GM15510 (cell line): ENCODE results near the gene SAMD8.

Experiments
- POLR2A ChIP-seq: IDR thresholded peaks from 3 replicates; pipeline ENCODE4 v1.6.1; 2011; ENCODE audit warnings: borderline replicate concordance; ENCODE audit not compliant: insufficient read length; ENCODE audit errors: extremely low read depth

Gene SAMD8

GRCh38 chr10:75099952-75100763, 11.3 kb upstream of the SAMD8 start:
- TF ChIP-seq POLR2A = no peak

GRCh38 chr10:75100764-75101291, 10.6 kb upstream of the SAMD8 start:
- no peak for TF ChIP-seq POLR2A

DNA sequence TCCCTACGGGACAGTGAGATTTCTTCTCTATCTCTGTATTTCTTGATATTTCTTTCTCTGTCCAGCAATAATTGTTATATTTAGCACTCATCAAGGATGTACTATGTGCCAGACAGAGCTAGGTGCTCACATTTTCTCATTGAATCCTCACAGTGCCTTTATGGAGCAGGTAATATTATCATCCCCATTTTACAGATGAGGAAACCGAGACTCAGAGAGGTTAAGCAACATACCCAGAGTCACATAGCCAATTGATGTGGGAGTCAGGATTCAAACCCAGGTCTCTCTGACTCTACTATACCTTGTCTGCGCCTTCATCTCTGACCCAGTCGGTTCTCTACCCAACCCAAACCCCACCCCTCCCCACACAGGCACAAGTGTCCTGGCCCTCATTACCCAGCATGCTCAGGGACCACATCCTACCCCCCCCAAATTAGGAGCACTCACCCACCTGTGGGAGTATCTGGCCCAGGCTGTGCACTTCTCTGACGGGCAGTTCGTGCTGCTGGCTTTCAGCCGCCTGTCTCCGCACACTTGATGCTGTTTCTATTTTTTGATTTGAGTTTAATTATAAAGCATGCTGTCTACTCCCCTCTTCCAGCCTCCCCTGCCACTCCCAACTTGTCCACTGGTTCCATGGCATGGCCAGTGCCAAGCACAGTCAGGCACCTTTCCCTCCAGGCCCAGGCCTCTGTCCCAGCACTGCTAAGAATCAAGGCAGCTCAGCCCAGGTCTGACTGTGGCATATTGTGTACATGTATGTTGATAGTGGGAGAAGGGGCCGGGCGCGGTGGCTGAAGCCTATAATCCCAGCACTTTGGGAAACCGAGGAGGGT, 9.8 kb upstream of the SAMD8 start:
- TF ChIP-seq POLR2A = no peak

DNA sequence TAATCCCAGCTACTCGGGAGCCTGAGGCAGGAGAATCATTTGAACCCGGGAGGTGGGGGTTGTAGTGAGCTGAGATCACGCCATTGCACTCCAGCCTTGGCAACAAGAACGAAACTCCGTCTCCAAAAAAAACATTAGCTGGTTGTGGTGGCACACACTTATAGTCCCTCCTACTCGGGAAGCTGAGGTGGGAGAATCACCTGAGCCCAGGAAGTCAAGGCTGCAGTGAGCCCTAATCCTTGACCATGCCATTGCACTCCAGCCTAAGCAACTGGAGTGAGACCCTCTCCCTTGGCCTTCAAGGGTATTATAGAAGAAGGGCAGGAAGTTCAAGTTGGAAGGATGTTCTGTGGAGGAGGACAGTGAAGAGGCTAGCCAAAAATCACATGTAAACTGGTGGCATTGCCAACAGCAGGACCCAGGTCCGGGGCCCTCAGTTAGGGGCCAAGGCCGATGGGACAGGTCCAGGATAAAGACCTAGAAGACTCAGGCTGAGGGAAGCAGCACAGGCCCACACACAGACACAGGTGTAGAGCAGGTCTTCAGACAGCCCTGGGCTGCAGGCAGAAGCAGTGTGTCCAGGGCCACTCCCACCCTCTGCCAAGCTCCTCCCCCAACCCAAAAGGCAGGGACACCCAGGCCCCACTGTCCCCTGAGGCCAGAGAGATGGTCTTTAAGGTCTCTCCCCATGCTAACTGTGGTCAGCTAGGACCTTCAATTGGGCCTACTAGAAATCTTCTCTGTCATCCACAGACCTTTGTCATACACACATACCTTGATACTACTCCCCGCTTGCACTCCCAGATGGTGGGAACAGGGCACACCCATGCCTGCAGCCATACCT, 8.4 kb upstream of the SAMD8 start:
- no peak for TF ChIP-seq POLR2A

DNA sequence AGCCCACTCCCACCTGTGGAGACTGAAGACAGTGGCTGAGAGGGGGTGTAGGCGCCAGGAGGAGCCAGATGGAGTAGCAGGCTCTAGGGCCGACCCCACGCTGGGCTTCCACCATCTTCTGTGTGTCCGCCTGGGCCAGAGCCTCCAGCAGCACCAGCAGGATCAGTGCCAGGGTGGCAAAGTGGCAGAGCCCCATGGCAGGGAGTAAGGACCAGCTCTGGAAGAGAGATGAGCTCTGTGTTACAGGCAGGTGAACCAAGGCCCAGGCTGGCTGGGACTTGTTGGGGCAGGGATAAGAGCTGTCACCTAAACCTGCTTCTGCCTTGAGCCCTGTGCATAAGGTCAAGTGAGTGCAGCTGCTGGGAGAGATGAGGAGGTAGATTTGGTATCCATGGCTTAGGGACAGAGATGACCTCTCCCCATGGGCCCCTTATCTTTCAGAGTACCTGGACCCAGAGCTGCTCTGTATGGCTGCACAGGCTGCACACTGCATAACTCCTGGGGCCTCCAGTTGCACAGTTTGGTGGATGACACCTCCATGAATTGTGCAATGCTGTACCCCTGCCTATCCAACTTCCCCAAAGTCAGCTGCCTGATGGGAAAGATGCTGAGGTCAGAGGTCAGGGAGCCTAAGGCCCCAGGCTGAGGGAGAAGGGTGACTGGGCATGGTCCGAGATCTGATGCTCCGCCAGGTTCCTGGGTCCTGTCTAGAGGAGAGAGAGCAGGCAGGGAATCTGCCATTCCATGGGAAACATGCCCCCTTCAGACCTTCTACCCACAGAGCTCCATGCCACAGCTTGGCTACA, 7.4 kb upstream of the SAMD8 start:
- no peak for TF ChIP-seq POLR2A

GRCh38 chr10:75104842-75105241, 6.6 kb upstream of the SAMD8 start:
- TF ChIP-seq POLR2A = no peak

DNA sequence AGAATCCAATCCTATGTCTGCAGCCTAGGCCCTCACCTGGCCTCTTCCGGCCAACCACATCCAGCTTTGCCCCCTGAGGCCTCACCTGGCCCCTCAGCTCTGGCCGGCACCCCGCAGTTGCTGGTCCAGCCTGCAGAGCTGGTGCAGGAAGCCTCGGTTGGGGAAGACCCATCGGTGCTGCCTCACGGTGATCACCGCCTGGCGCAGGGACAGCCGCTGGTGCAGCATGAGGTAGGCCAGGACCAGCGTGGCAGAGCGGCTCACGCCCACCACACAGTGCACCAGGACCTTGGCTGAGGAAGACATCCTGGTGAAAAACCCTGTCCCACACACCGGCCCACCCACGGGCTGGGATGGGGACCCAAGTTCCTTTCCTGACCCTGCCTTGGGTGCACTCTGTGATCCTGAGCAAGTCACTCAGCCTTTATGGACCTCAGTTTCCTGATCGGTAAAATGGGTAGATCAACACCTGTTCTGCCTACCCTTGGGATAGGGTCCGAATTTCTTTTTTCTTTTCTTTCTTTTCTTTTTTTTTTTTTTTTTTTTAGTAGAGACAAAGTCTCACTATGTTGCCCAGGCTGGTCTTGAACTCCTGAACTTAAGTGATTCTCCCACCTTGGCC, 5.8 kb upstream of the SAMD8 start:
- TF ChIP-seq POLR2A = no peak

- no peak for TF ChIP-seq POLR2A
Observed at GRCh38 chr10:75106242-75106641, 5.2 kb upstream of the SAMD8 start.

GRCh38 chr10:75107756-75108683, 3.4 kb upstream of the SAMD8 start:
- no peak for TF ChIP-seq POLR2A

- no peak for TF ChIP-seq POLR2A
Observed at GRCh38 chr10:75108684-75109458, 2.6 kb upstream of the SAMD8 start.

- no peak for TF ChIP-seq POLR2A
Observed at GRCh38 chr10:75109459-75109778, 2.0 kb upstream of the SAMD8 start.
